ENCODE results near the gene PLCB4.

Gene PLCB4

GRCh38 chr20:9025643-9026042 is 43.2 kb upstream of the PLCB4 start:
- no peak for TF ChIP-seq CTCF (IDR thresholded peaks at IDR 0.05; ENCODE audit: low read depth, low read length)
- peak; percentile 27 for DNase-seq (ENCODE audit: extremely low read depth, low read depth)

- no peak for TF ChIP-seq CTCF (IDR thresholded peaks at IDR 0.05; ENCODE audit: low read depth, low read length)
- DNase-seq (ENCODE audit: extremely low read depth, low read depth), result no peak
Measured at GRCh38 chr20:9027626-9028025, 41.3 kb upstream of the PLCB4 start.

- no peak for TF ChIP-seq CTCF (IDR thresholded peaks at IDR 0.05; ENCODE audit: low read depth, low read length)
- no peak for DNase-seq (ENCODE audit: extremely low read depth, low read depth)
Measured at GRCh38 chr20:9028419-9028818, 40.5 kb upstream of the PLCB4 start.

GRCh38 chr20:9031991-9032390 is 36.9 kb upstream of the PLCB4 start:
- TF ChIP-seq CTCF (IDR thresholded peaks at IDR 0.05; ENCODE audit: low read depth, low read length), result no peak
- DNase-seq (ENCODE audit: extremely low read depth, low read depth), result peak; percentile 11

- no peak for TF ChIP-seq CTCF (IDR thresholded peaks at IDR 0.05; ENCODE audit: low read depth, low read length)
- DNase-seq (ENCODE audit: extremely low read depth, low read depth), result no peak
Measured at GRCh38 chr20:9032758-9033157, 36.1 kb upstream of the PLCB4 start.

- TF ChIP-seq CTCF (IDR thresholded peaks at IDR 0.05; ENCODE audit: low read depth, low read length), result no peak
- DNase-seq (ENCODE audit: extremely low read depth, low read depth), result peak; percentile 64
Measured at GRCh38 chr20:9035126-9035525, 33.8 kb upstream of the PLCB4 start.

- DNase-seq (ENCODE audit: extremely low read depth, low read depth), result no peak
- TF ChIP-seq CTCF (IDR thresholded peaks at IDR 0.05; ENCODE audit: low read depth, low read length), result no peak
Measured at GRCh38 chr20:9036593-9036992, 32.3 kb upstream of the PLCB4 start.
